ENCODE measurements around the gene TRAF3IP1.
A peak's percentile ranks its signal among the peaks of the same experiment; 100 is the strongest.
"Not testable (repeated sequence)": the region's sequence is repeated elsewhere in the genome, so short reads cannot be mapped to it uniquely, and the experiment has no call there.

Gene TRAF3IP1

GRCh38 chr2:238320246-238320647 lies at the start of gene TRAF3IP1:
Gene TRAF3IP1 (plus strand): TSS chr2:238320518. CDS start chr2:238320663, 145 bp downstream.
- peak; percentile 92 for DNase-seq (ENCODE audit: low read depth)

GRCh38 chr2:238270606-238271005 lies 49.7 kb upstream of the TRAF3IP1 start:
- DNase-seq (ENCODE audit: low read depth) = no peak

- no peak for DNase-seq (ENCODE audit: low read depth)
Observed at GRCh38 chr2:238271061-238271554, 49.2 kb upstream of the TRAF3IP1 start.

- not testable (repeated sequence) for DNase-seq (ENCODE audit: low read depth)
Observed at GRCh38 chr2:238271686-238272085, 48.6 kb upstream of the TRAF3IP1 start.

- no peak for DNase-seq (ENCODE audit: low read depth)
Observed at GRCh38 chr2:238272156-238272555, 48.2 kb upstream of the TRAF3IP1 start.

- DNase-seq (ENCODE audit: low read depth) = not testable (repeated sequence)
Observed at GRCh38 chr2:238273433-238273832, 46.9 kb upstream of the TRAF3IP1 start.

- DNase-seq (ENCODE audit: low read depth) = no peak
Observed at GRCh38 chr2:238274152-238274865, 46.0 kb upstream of the TRAF3IP1 start.

GRCh38 chr2:238277695-238278094 lies 42.6 kb upstream of the TRAF3IP1 start:
- no peak for DNase-seq (ENCODE audit: low read depth)

- DNase-seq (ENCODE audit: low read depth) = no peak
Observed at GRCh38 chr2:238278626-238279323, 41.5 kb upstream of the TRAF3IP1 start.

GRCh38 chr2:238279324-238279682 lies 41.0 kb upstream of the TRAF3IP1 start:
- DNase-seq (ENCODE audit: low read depth) = no peak

- DNase-seq (ENCODE audit: low read depth) = no peak
Observed at GRCh38 chr2:238280083-238280825, 40.1 kb upstream of the TRAF3IP1 start.

- no peak for DNase-seq (ENCODE audit: low read depth)
Observed at GRCh38 chr2:238281826-238282480, 38.4 kb upstream of the TRAF3IP1 start.

- DNase-seq (ENCODE audit: low read depth) = no peak
Observed at GRCh38 chr2:238282861-238283738, 37.2 kb upstream of the TRAF3IP1 start.

GRCh38 chr2:238284802-238285515 lies 35.4 kb upstream of the TRAF3IP1 start:
- DNase-seq (ENCODE audit: low read depth) = no peak

GRCh38 chr2:238285653-238286082 lies 34.6 kb upstream of the TRAF3IP1 start:
- DNase-seq (ENCODE audit: low read depth) = peak; percentile 94

GRCh38 chr2:238286095-238286494 lies 34.2 kb upstream of the TRAF3IP1 start:
- DNase-seq (ENCODE audit: low read depth) = no peak

- peak; percentile 72 for DNase-seq (ENCODE audit: low read depth)
Observed at GRCh38 chr2:238286551-238286950, 33.8 kb upstream of the TRAF3IP1 start.

GRCh38 chr2:238286987-238287736 lies 33.2 kb upstream of the TRAF3IP1 start:
- no peak for DNase-seq (ENCODE audit: low read depth)
